ENCODE measurements around the gene MGAT3.
"Not testable (repeated sequence)": the region's sequence is repeated elsewhere in the genome, so short reads cannot be mapped to it uniquely, and the experiment has no call there.

The MGAT3 gene

GRCh38 chr22:39456522-39457197 is at the start of gene MGAT3:
MGAT3 (plus strand) TSS chr22:39457012; CDS start chr22:39487348, 30,336 bp downstream.
- no peaks in the 10 kb centered on the region for H3K27me3 ChIP-seq (ENCODE audit: low read depth)
- peak within 1 kb of the TSS; percentile 49 for H3K4me3 ChIP-seq
- H3K36me3 ChIP-seq (replicated peaks), result no peaks in the 10 kb centered on the region
- peaks cover 7% of the 10 kb centered on the region for H3K4me1 ChIP-seq
- in situ Hi-C loops (cut with MboI; ENCODE audit: low sequenced_read_pairs), result no loop called here
- DNase-seq (ENCODE audit: low spot score in 2 of 2), result peak in 1 of 2 experiments; percentile 30
- H3K9me3 ChIP-seq, result no peaks in the 10 kb centered on the region

- DNase-seq (ENCODE audit: low spot score in 2 of 2), result no peak
- Histone ChIP-seq H3K4me3 (no peak overlapping the region), H3K9me3 (no peaks in the 10 kb centered on the region), H3K36me3 (replicated peaks) (peaks cover 3% of the 10 kb centered on the region; the same call in 1 of the 2 replicates), H3K27me3 (ENCODE audit: low read depth) (no peaks in the 10 kb centered on the region), H3K4me1 (no peaks in the 10 kb centered on the region)
- in situ Hi-C loops (cut with MboI; ENCODE audit: low sequenced_read_pairs), result no loop called here
Observed at GRCh38 chr22:39408173-39408572, 48.6 kb upstream of the MGAT3 start.

- Histone ChIP-seq H3K36me3 (replicated peaks) (0 out of 2 replicates have a peak, but pooled peaks cover 3% of the 10 kb centered on the region), H3K9me3 (no peaks in the 10 kb centered on the region), H3K4me3 (no peak overlapping the region), H3K27me3 (ENCODE audit: low read depth) (no peaks in the 10 kb centered on the region), H3K4me1 (no peaks in the 10 kb centered on the region)
- in situ Hi-C loops (cut with MboI; ENCODE audit: low sequenced_read_pairs), result no loop called here
- no peak for DNase-seq (ENCODE audit: low spot score in 2 of 2)
Observed at GRCh38 chr22:39408807-39409206, 48.0 kb upstream of the MGAT3 start.

GRCh38 chr22:39409516-39410029 is 47.2 kb upstream of the MGAT3 start:
- H3K4me3 ChIP-seq, result no peak overlapping the region
- no peaks in the 10 kb centered on the region for H3K4me1 ChIP-seq
- H3K36me3 ChIP-seq (replicated peaks), result no peaks in the 10 kb centered on the region
- no peaks in the 10 kb centered on the region for H3K27me3 ChIP-seq (ENCODE audit: low read depth)
- no peak for DNase-seq (ENCODE audit: low spot score in 2 of 2)
- in situ Hi-C loops (cut with MboI; ENCODE audit: low sequenced_read_pairs), result no loop called here
- no peaks in the 10 kb centered on the region for H3K9me3 ChIP-seq

- H3K4me3 ChIP-seq, result no peak overlapping the region
- no peak for DNase-seq (ENCODE audit: low spot score in 2 of 2)
- in situ Hi-C loops (cut with MboI; ENCODE audit: low sequenced_read_pairs), result no loop called here
Observed at GRCh38 chr22:39410264-39410663, 46.5 kb upstream of the MGAT3 start.

GRCh38 chr22:39411828-39412365 is 44.9 kb upstream of the MGAT3 start:
- H3K36me3 ChIP-seq (replicated peaks); H3K27me3 ChIP-seq (ENCODE audit: low read depth); in situ Hi-C loops (cut with MboI; ENCODE audit: low sequenced_read_pairs); H3K4me1 ChIP-seq; H3K9me3 ChIP-seq; H3K4me3 ChIP-seq; DNase-seq (ENCODE audit: low spot score in 2 of 2): not testable (repeated sequence)

More at GRCh38 chr22:39410264-39410663, 46.5 kb upstream of the MGAT3 start:
- H3K4me1 ChIP-seq, result no peaks in the 10 kb centered on the region
- H3K9me3 ChIP-seq, result no peaks in the 10 kb centered on the region
- no peaks in the 10 kb centered on the region for H3K36me3 ChIP-seq (replicated peaks)
- no peaks in the 10 kb centered on the region for H3K27me3 ChIP-seq (ENCODE audit: low read depth)

- in situ Hi-C loops (cut with MboI; ENCODE audit: low sequenced_read_pairs); H3K27me3 ChIP-seq (ENCODE audit: low read depth); H3K4me1 ChIP-seq; DNase-seq (ENCODE audit: low spot score in 2 of 2); H3K9me3 ChIP-seq; H3K36me3 ChIP-seq (replicated peaks); H3K4me3 ChIP-seq: not testable (repeated sequence)
Observed at GRCh38 chr22:39413204-39413603, 43.6 kb upstream of the MGAT3 start.

GRCh38 chr22:39414377-39414776 is 42.4 kb upstream of the MGAT3 start:
- DNase-seq (ENCODE audit: low spot score in 2 of 2), result no peak
- Histone ChIP-seq H3K9me3 (no peaks in the 10 kb centered on the region), H3K4me1 (no peaks in the 10 kb centered on the region), H3K4me3 (no peak overlapping the region), H3K27me3 (ENCODE audit: low read depth) (no peaks in the 10 kb centered on the region), H3K36me3 (replicated peaks) (peaks cover 18% of the 10 kb centered on the region)
- in situ Hi-C loops (cut with MboI; ENCODE audit: low sequenced_read_pairs), result no loop called here

GRCh38 chr22:39414886-39415285 is 41.9 kb upstream of the MGAT3 start:
- Histone ChIP-seq H3K27me3 (ENCODE audit: low read depth) (no peaks in the 10 kb centered on the region), H3K9me3 (no peaks in the 10 kb centered on the region), H3K36me3 (replicated peaks) (peaks cover 21% of the 10 kb centered on the region), H3K4me1 (no peaks in the 10 kb centered on the region), H3K4me3 (no peak overlapping the region)
- in situ Hi-C loops (cut with MboI; ENCODE audit: low sequenced_read_pairs), result no loop called here
- no peak for DNase-seq (ENCODE audit: low spot score in 2 of 2)

- no peak for DNase-seq (ENCODE audit: low spot score in 2 of 2)
- Histone ChIP-seq H3K36me3 (replicated peaks) (peaks cover 27% of the 10 kb centered on the region), H3K9me3 (no peaks in the 10 kb centered on the region), H3K4me1 (no peaks in the 10 kb centered on the region), H3K27me3 (ENCODE audit: low read depth) (no peaks in the 10 kb centered on the region), H3K4me3 (no peak overlapping the region)
- in situ Hi-C loops (cut with MboI; ENCODE audit: low sequenced_read_pairs), result no loop called here
Observed at GRCh38 chr22:39415506-39415905, 41.3 kb upstream of the MGAT3 start.

GRCh38 chr22:39416319-39416718 is 40.5 kb upstream of the MGAT3 start:
- H3K9me3 ChIP-seq, result no peaks in the 10 kb centered on the region
- H3K36me3 ChIP-seq (replicated peaks), result peaks cover 30% of the 10 kb centered on the region
- no peak overlapping the region for H3K4me3 ChIP-seq
- no peak for DNase-seq (ENCODE audit: low spot score in 2 of 2)
- H3K27me3 ChIP-seq (ENCODE audit: low read depth), result no peaks in the 10 kb centered on the region
- in situ Hi-C loops (cut with MboI; ENCODE audit: low sequenced_read_pairs), result no loop called here
- H3K4me1 ChIP-seq, result no peaks in the 10 kb centered on the region

- no peaks in the 10 kb centered on the region for H3K27me3 ChIP-seq (ENCODE audit: low read depth)
- peaks cover 37% of the 10 kb centered on the region for H3K36me3 ChIP-seq (replicated peaks)
- in situ Hi-C loops (cut with MboI; ENCODE audit: low sequenced_read_pairs), result no loop called here
- no peaks in the 10 kb centered on the region for H3K9me3 ChIP-seq
- H3K4me3 ChIP-seq, result no peak overlapping the region
- DNase-seq (ENCODE audit: low spot score in 2 of 2), result no peak
- no peaks in the 10 kb centered on the region for H3K4me1 ChIP-seq
Observed at GRCh38 chr22:39417641-39418040, 39.2 kb upstream of the MGAT3 start.

- in situ Hi-C loops (cut with MboI; ENCODE audit: low sequenced_read_pairs), result no loop called here
- DNase-seq (ENCODE audit: low spot score in 2 of 2), result no peak
- no peaks in the 10 kb centered on the region for H3K4me1 ChIP-seq
- H3K9me3 ChIP-seq, result no peaks in the 10 kb centered on the region
- no peaks in the 10 kb centered on the region for H3K27me3 ChIP-seq (ENCODE audit: low read depth)
- H3K4me3 ChIP-seq, result no peak overlapping the region
- peaks cover 37% of the 10 kb centered on the region for H3K36me3 ChIP-seq (replicated peaks)
Observed at GRCh38 chr22:39418696-39419095, 38.1 kb upstream of the MGAT3 start.

GRCh38 chr22:39419096-39419495 is 37.7 kb upstream of the MGAT3 start:
- no peaks in the 10 kb centered on the region for H3K4me1 ChIP-seq
- no peaks in the 10 kb centered on the region for H3K27me3 ChIP-seq (ENCODE audit: low read depth)
- in situ Hi-C loops (cut with MboI; ENCODE audit: low sequenced_read_pairs), result no loop called here
- H3K4me3 ChIP-seq, result no peak overlapping the region
- H3K9me3 ChIP-seq, result no peaks in the 10 kb centered on the region
- no peak for DNase-seq (ENCODE audit: low spot score in 2 of 2)
- peaks cover 40% of the 10 kb centered on the region for H3K36me3 ChIP-seq (replicated peaks)

Data from HAP-1 (cell line).